ENCODE data around the gene CILP2. TPM values are rescaled to one million over a fixed set of nuclear protein-coding genes. Genes with fewer than 3 reads are reported as not detected.

Gene CILP2
- total RNA-seq, 2 donors from 2014 or later, result 3.6 to 9.9 TPM

DNA sequence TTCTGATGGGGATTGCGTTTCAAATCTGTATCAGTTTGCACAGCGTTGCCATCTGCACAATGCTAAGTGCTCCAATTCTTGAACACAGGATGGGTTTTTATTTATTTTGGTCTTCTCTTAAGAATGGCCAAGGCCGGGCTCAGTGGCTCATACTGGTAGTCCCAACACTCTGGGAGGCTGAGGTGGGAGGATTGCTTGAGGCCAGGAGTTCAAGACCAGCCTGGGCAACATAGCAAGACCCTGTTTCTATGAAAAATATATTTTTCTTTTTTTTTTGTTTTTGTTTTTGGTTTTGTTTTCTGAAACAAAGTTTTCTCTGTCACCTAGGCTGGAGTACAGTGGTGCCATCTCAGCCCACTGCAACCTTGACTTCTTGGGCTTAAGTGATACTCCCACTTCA is 14.9 kb upstream of the CILP2 start:
- H3K4me3 ChIP-seq (ENCODE audit: low read length), result no peak overlapping the region
- Mint-ChIP-seq H3K9me3 (peaks cover 2% of the 10 kb centered on the region), H3K27me3 (ENCODE audit: insufficient read depth) (no peaks in the 10 kb centered on the region), H3K4me3 (no peak overlapping the region), H3K36me3 (ENCODE audit: low read depth) (peaks cover 50% of the 10 kb centered on the region), H3K27ac (no peak overlapping the region), H3K4me1 (peaks cover 4% of the 10 kb centered on the region)
- 97 to 100% methylated on average over 3 of the region's 3 CpGs for WGBS, 2 experiments (ENCODE audit: insufficient coverage in 1 of 2, insufficient read length in 1 of 2)
- peaks cover 39% of the 10 kb centered on the region for H3K36me3 ChIP-seq (ENCODE audit: control insufficient read depth, insufficient read depth, low read length)
- no peak overlapping the region for H3K27ac ChIP-seq (ENCODE audit: low read depth, low read length)
- H3K27me3 ChIP-seq (ENCODE audit: control insufficient read depth, insufficient read depth, low read length, poor library complexity, severe bottlenecking), result no peaks in the 10 kb centered on the region
- TF ChIP-seq, protein P1, sequence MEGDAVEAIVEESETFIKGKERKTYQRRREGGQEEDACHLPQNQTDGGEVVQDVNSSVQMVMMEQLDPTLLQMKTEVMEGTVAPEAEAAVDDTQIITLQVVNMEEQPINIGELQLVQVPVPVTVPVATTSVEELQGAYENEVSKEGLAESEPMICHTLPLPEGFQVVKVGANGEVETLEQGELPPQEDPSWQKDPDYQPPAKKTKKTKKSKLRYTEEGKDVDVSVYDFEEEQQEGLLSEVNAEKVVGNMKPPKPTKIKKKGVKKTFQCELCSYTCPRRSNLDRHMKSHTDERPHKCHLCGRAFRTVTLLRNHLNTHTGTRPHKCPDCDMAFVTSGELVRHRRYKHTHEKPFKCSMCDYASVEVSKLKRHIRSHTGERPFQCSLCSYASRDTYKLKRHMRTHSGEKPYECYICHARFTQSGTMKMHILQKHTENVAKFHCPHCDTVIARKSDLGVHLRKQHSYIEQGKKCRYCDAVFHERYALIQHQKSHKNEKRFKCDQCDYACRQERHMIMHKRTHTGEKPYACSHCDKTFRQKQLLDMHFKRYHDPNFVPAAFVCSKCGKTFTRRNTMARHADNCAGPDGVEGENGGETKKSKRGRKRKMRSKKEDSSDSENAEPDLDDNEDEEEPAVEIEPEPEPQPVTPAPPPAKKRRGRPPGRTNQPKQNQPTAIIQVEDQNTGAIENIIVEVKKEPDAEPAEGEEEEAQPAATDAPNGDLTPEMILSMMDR (conservative IDR thresholded peaks at IDR 0.05), result no peak
- no peaks in the 10 kb centered on the region for H3K4me1 ChIP-seq (ENCODE audit: control insufficient read depth, insufficient read depth, low read length)
- no peaks in the 10 kb centered on the region for H3K9me3 ChIP-seq (ENCODE audit: control insufficient read depth, low read length)
- H3K9ac ChIP-seq (ENCODE audit: extremely low read depth, low read length, poor library complexity, severe bottlenecking), result no peak overlapping the region
- DNase-seq, result no peak

DNA sequence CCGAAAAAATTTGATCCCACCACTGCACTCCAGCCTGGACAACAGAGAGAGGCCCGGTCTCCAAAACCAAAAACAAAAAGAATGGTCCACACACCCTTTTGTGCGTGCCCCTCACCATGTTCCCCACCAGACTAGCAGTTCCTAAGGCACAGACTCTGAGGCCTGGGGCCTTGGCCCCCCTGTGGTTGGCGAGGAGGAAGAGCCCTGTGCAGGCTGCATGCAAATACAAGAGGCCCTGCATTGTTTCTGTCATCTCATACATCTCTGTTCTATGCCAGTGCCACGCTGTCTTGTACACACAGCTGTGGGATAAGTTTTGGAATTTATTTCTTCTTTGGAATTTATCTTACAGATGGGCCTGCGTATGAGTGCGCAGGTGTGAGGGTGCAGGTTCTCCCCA is 14.0 kb upstream of the CILP2 start:
- no peak overlapping the region for H3K4me3 Mint-ChIP-seq
- Histone ChIP-seq H3K27me3 (ENCODE audit: control insufficient read depth, insufficient read depth, low read length, poor library complexity, severe bottlenecking) (no peaks in the 10 kb centered on the region), H3K9me3 (ENCODE audit: control insufficient read depth, low read length) (no peaks in the 10 kb centered on the region), H3K36me3 (ENCODE audit: control insufficient read depth, insufficient read depth, low read length) (peaks cover 39% of the 10 kb centered on the region), H3K27ac (ENCODE audit: low read depth, low read length) (no peak overlapping the region), H3K4me3 (ENCODE audit: low read length) (no peak overlapping the region), H3K4me1 (ENCODE audit: control insufficient read depth, insufficient read depth, low read length) (no peaks in the 10 kb centered on the region), H3K9ac (ENCODE audit: extremely low read depth, low read length, poor library complexity, severe bottlenecking) (no peak overlapping the region)
- 91 to 94% methylated on average over 6 to 7 of the region's 7 CpGs for WGBS, 2 experiments (ENCODE audit: insufficient coverage in 1 of 2, insufficient read length in 1 of 2)
- peaks cover 2% of the 10 kb centered on the region for H3K9me3 Mint-ChIP-seq
- H3K36me3 Mint-ChIP-seq (ENCODE audit: low read depth), result peaks cover 53% of the 10 kb centered on the region
- no peak overlapping the region for H3K27ac Mint-ChIP-seq
- H3K4me1 Mint-ChIP-seq, result peaks cover 4% of the 10 kb centered on the region
- no peaks in the 10 kb centered on the region for H3K27me3 Mint-ChIP-seq (ENCODE audit: insufficient read depth)
- no peak for DNase-seq
- TF ChIP-seq, protein P1 (conservative IDR thresholded peaks at IDR 0.05), result no peak

DNA sequence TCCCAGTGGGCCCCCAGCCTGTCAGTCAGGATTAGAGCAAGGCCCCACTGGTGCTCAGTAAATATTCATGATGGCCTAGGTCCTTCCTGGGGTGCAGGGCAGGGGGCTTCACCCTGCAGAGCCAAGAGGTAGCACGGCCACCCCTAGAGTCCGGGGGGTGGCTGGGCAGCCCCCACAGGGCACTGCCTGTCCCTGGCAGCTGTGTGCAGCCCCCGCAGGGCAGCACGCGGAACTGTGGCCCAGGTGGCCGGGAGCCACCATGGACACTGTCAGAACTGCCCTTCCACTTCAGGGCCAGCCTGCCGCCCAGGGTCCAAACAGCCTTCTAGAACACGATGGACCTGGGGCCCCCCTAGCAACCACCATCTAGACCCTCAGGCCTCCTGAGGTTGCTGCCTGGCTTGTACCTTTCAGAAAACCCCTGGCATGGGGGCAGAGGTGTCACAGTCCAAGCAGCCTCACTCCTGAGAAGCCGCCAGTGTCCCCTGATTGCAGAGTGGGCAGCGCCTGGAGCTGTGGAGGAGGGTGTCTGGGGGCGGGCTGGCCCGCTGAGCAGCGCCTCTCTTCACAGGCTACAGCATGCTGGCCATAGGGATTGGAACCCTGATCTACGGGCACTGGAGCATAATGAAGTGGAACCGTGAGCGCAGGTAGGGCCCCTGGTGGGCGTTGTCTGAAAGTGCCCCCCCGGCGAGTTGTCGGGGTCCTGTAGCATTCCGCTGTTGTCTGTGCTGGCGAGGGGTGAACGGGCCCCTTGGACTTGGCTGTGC is 12.3 kb upstream of the CILP2 start:
- H3K9ac ChIP-seq (ENCODE audit: extremely low read depth, low read length, poor library complexity, severe bottlenecking), result no peak overlapping the region
- no peaks in the 10 kb centered on the region for H3K4me1 ChIP-seq (ENCODE audit: control insufficient read depth, insufficient read depth, low read length)
- no peak overlapping the region for H3K4me3 ChIP-seq (ENCODE audit: low read length)
- no peak for DNase-seq
- H3K27ac ChIP-seq (ENCODE audit: low read depth, low read length), result peak overlapping the region; percentile 32
- H3K9me3 ChIP-seq (ENCODE audit: control insufficient read depth, low read length), result no peaks in the 10 kb centered on the region
- peaks cover 44% of the 10 kb centered on the region for H3K36me3 Mint-ChIP-seq (ENCODE audit: low read depth)
- no peaks in the 10 kb centered on the region for H3K27me3 Mint-ChIP-seq (ENCODE audit: insufficient read depth)
- peaks cover 32% of the 10 kb centered on the region for H3K36me3 ChIP-seq (ENCODE audit: control insufficient read depth, insufficient read depth, low read length)
- WGBS, 2 experiments (ENCODE audit: insufficient coverage in 1 of 2, insufficient read length in 1 of 2), result 93 to 94% methylated on average over 15 to 23 of the region's 23 CpGs
- H3K9me3 Mint-ChIP-seq, result peaks cover 2% of the 10 kb centered on the region
- no peak overlapping the region for H3K4me3 Mint-ChIP-seq
- TF ChIP-seq, protein P1 (conservative IDR thresholded peaks at IDR 0.05), result no peak
- peak overlapping the region; percentile 13 for H3K27ac Mint-ChIP-seq
- no peaks in the 10 kb centered on the region for H3K27me3 ChIP-seq (ENCODE audit: control insufficient read depth, insufficient read depth, low read length, poor library complexity, severe bottlenecking)
- H3K4me1 Mint-ChIP-seq, result peaks cover 4% of the 10 kb centered on the region

Measured in endodermal cell (in vitro differentiated cells).